Stimulated activated effector memory CD8-positive, alpha-beta T cell treated with anti-CD3 and anti-CD28 coated beads, Interleukin-12 subunit alpha, Interleukin-12 subunit beta, amount 100 ng/mL, for 72 hours (primary cell): ENCODE measurements around the gene AAK1.
A peak's percentile ranks its signal among the peaks of the same experiment; 100 is the strongest.
"Not testable (repeated sequence)": the region's sequence is repeated elsewhere in the genome, so short reads cannot be mapped to it uniquely, and the experiment has no call there.

Source experiments
- ATAC-seq: fragments of 150-1000 bp; cut with Tn5 transposase; 2 replicates; pipeline ENCODE4 v1.10.0; 2021
- DNase-seq, 2 donors: peaks; one replicate each; pipeline ENCODE4 v3.0.0; 2021 to 2022; ENCODE audit warnings: low spot score in 2 of 2
- H3K27ac Mint-ChIP-seq: one replicate; pipeline ENCODE4 v1.8.0; 2022; ENCODE audit warnings: mild to moderate bottlenecking, mixed read lengths
- H3K36me3 Mint-ChIP-seq: one replicate; pipeline ENCODE4 v1.8.0; 2022; ENCODE audit warnings: mild to moderate bottlenecking, mixed read lengths
- H3K4me1 Mint-ChIP-seq: one replicate; pipeline ENCODE4 v1.8.0; 2022; ENCODE audit warnings: mixed read lengths
- H3K4me3 Mint-ChIP-seq: one replicate; pipeline ENCODE4 v1.8.0; 2022; ENCODE audit warnings: mild to moderate bottlenecking, mixed read lengths
- H3K9me3 Mint-ChIP-seq: one replicate; pipeline ENCODE4 v1.8.0; 2022; ENCODE audit warnings: mixed read lengths

The AAK1 gene

GRCh38 chr2:69452687-69453086 lies 190.9 kb downstream of the AAK1 start:
- Mint-ChIP-seq H3K4me1 (peaks cover 12% of the 10 kb centered on the region), H3K9me3 (no peaks in the 10 kb centered on the region), H3K27ac (no peak overlapping the region), H3K4me3 (no peak overlapping the region), H3K36me3 (peaks cover 16% of the 10 kb centered on the region)
- ATAC-seq = no peak
- DNase-seq = no peak

- Mint-ChIP-seq H3K4me1 (peaks cover 6% of the 10 kb centered on the region), H3K9me3 (no peaks in the 10 kb centered on the region), H3K36me3 (peaks cover 6% of the 10 kb centered on the region), H3K4me3 (no peak overlapping the region), H3K27ac (no peak overlapping the region)
- ATAC-seq = no peak
- no peak for DNase-seq
These were observed 192.7 kb downstream of the AAK1 start for GRCh38 chr2:69450735-69451416.

DNA sequence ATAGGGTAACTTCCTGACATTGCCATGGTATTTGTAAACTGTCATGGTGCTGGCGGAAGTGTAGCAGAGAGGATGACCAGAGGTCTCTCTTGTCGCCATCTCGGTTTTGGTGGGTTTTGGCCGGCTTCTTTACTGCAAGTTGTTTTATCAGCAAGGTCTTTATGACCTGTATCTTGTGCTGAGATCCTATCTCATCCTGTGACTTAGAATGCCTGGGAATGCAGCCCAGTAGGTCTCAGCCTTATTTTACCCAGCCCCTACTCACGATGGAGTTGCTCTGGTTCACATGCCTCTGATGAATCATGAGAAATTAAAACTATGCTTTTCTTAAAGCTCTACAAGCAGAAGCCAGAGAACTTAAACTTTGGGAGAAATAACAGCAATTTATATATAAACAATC lies 193.6 kb downstream of the AAK1 start:
- H3K9me3 Mint-ChIP-seq = no peaks in the 10 kb centered on the region
- no peak overlapping the region for H3K27ac Mint-ChIP-seq
- H3K36me3 Mint-ChIP-seq = no peaks in the 10 kb centered on the region
- no peak overlapping the region for H3K4me3 Mint-ChIP-seq
- no peak for ATAC-seq
- H3K4me1 Mint-ChIP-seq = peaks cover 6% of the 10 kb centered on the region
- no peak for DNase-seq

GRCh38 chr2:69443673-69444072 lies 199.9 kb downstream of the AAK1 start:
- H3K27ac Mint-ChIP-seq, DNase-seq, H3K4me3 Mint-ChIP-seq, ATAC-seq, H3K4me1 Mint-ChIP-seq, H3K36me3 Mint-ChIP-seq, H3K9me3 Mint-ChIP-seq: not testable (repeated sequence)

- ATAC-seq, H3K27ac Mint-ChIP-seq, DNase-seq, H3K4me3 Mint-ChIP-seq, H3K9me3 Mint-ChIP-seq, H3K36me3 Mint-ChIP-seq: not testable (repeated sequence)
- peaks cover 17% of the 10 kb centered on the region for H3K4me1 Mint-ChIP-seq
These were observed 204.0 kb downstream of the AAK1 start for GRCh38 chr2:69439499-69439898.

GRCh38 chr2:69438580-69438979 lies 205.0 kb downstream of the AAK1 start:
- no peak for ATAC-seq
- no peak for DNase-seq
- H3K4me1 Mint-ChIP-seq = peaks cover 18% of the 10 kb centered on the region
- H3K9me3 Mint-ChIP-seq = no peaks in the 10 kb centered on the region
- H3K36me3 Mint-ChIP-seq = no peaks in the 10 kb centered on the region
- peak overlapping the region; percentile 82 for H3K4me3 Mint-ChIP-seq
- peak overlapping the region; percentile 98 for H3K27ac Mint-ChIP-seq

DNA sequence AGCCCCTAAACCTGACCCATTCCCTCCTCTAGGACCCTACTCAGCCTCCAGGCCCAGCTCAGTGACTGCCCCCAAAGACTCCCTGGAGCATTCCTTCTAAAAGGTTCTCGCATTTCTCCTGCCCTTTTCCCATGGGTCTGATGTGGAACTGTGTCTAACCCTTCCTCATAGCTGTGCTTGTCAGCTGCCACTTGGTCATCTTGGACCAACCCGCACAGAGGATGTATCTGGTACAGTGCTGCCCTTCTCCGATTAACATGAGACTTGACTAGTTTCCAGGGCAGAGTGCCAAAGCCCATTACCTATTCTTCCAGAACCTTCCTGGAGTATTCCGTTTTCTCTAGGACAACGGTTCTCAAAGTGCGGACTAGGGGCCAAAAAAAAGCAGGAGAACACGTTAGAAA lies 205.8 kb downstream of the AAK1 start:
- Mint-ChIP-seq H3K36me3 (no peaks in the 10 kb centered on the region), H3K4me1 (peaks cover 18% of the 10 kb centered on the region), H3K9me3 (no peaks in the 10 kb centered on the region), H3K27ac (peak overlapping the region; percentile 98), H3K4me3 (peak overlapping the region; percentile 82)
- ATAC-seq (no peak), DNase-seq (peak in 1 of 2 donors; percentile 6)

DNA sequence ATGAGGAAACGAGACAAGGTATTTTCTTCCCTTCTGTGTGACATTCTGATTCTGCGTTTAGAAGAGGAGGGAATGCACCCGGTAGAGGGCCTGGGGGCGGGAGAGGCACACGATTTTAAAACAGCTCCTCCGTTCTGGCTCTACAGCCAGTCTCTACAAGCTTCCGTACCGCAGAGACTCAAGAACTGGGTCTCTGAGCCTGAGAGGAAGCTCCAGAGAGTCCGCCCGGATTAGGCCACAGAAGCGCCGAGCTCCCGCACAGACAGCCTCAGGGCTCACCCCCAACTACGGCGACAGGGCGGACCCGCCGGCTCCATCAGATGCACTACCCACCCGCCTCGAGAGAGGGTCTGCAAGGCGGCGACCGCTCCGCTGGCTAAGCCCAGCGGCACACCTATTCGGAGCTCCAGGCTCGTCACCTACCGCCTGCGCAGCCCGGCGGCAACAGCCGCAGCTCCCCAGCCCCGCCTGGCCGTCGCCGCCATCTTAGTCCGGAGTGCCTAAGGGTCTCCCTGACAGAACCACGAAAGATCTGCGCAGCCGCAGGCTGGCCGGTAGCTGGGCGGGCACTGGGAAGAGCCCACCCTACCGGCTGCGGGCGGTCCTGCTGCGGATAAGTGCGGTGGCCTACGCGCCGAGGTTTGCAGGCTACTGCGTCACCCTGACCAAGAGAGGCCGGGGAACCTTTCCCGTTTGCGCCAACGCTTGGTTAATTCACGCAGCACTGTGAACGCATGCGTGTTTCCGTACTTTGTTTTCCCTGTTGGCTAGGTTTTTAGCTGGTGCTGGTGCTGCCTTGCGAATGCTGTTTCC lies 206.4 kb downstream of the AAK1 start, which contains the start of gene NFU1:
NFU1 (minus strand) TSS at position 498 of the 813 bp plus-strand sequence; CDS start at position 485, 13 bp downstream.
- ATAC-seq = peak; percentile 97
- peak within 1 kb of the TSS; percentile 98 for H3K27ac Mint-ChIP-seq

DNA sequence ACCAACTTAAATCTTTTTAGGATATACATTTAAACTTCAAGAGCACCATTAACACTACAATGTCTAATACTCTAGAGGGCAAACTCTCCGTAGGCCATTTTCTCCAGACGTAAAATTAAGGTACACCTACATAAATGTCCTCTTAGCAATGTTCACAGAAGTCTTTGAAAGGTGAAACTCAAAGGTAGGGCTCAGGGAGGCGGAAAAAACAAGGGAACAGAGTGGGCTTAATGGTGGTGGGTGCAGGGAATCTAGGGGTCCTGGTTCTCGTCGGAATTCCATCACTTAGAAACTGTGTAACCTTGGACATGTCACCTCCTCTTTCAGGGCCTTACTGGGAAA lies 207.0 kb downstream of the AAK1 start:
- Mint-ChIP-seq H3K9me3 (no peaks in the 10 kb centered on the region), H3K27ac (peak overlapping the region; percentile 98), H3K4me1 (peaks cover 18% of the 10 kb centered on the region), H3K4me3 (peak overlapping the region; percentile 82), H3K36me3 (no peaks in the 10 kb centered on the region)
- peak in 1 of 2 donors; percentile 55 for DNase-seq
- ATAC-seq = no peak

More for the DNA sequence above, 206.4 kb downstream of the AAK1 start, which contains the start of gene NFU1:
- peak; percentile 80 to 95 for DNase-seq
- Mint-ChIP-seq H3K36me3 (no peaks in the 10 kb centered on the region), H3K4me1 (peaks cover 18% of the 10 kb centered on the region), H3K4me3 (peak within 1 kb of the TSS; percentile 82), H3K9me3 (no peaks in the 10 kb centered on the region)

DNA sequence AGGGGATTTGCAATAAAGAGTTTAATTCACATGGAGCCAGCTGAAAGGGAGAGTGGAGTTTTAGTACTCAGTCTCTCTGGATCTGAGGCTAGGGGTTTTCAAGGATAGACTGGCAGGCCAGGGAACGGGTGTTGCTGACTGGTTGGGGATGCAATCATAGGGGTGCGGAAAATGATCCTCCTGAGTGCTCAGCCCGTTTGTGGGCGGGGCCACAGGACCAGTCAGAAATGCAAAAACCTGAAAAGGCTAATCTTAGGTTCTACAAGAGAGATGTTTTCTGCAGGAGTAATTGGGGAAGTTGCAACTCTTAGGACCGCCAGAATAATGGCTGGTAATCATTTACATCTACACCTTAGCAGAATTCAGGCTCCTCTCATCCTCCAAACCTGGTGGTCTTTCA lies 208.8 kb downstream of the AAK1 start:
- DNase-seq (no peak), ATAC-seq (no peak)
- H3K27ac Mint-ChIP-seq = no peak overlapping the region
- H3K4me3 Mint-ChIP-seq = no peak overlapping the region
- H3K4me1 Mint-ChIP-seq = peaks cover 18% of the 10 kb centered on the region
- H3K36me3 Mint-ChIP-seq = peaks cover 17% of the 10 kb centered on the region
- H3K9me3 Mint-ChIP-seq = no peaks in the 10 kb centered on the region

- H3K4me1 Mint-ChIP-seq = peaks cover 3% of the 10 kb centered on the region
- DNase-seq (no peak), ATAC-seq (no peak)
- no peak overlapping the region for H3K4me3 Mint-ChIP-seq
- no peaks in the 10 kb centered on the region for H3K9me3 Mint-ChIP-seq
- H3K36me3 Mint-ChIP-seq = peaks cover 53% of the 10 kb centered on the region
- H3K27ac Mint-ChIP-seq = no peak overlapping the region
These were observed 213.9 kb downstream of the AAK1 start for GRCh38 chr2:69429491-69430183.

- ATAC-seq (no peak), DNase-seq (no peak)
- Mint-ChIP-seq H3K9me3 (no peaks in the 10 kb centered on the region), H3K36me3 (peaks cover 57% of the 10 kb centered on the region), H3K4me3 (no peak overlapping the region), H3K27ac (no peak overlapping the region), H3K4me1 (no peaks in the 10 kb centered on the region)
These were observed 214.6 kb downstream of the AAK1 start for GRCh38 chr2:69428981-69429380.

DNA sequence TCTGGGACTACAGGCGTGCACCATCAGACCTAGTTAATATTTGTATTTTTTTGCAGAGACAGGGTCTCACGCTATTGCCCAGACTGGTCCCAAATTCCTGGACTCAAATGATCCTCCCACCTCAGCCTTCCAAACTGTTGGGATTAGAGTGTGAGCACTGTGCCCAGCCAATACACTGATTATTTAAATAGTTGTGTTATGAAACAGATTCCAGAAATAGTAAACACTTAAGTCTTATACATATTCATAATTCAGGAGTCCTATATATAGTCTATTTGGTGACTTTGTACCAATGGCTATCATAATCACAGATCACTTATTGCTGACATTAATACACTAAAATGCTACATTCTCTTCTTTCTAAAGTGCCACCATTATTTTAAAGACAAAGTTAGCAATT lies 219.1 kb downstream of the AAK1 start:
- H3K9me3 Mint-ChIP-seq = no peaks in the 10 kb centered on the region
- DNase-seq = no peak

GRCh38 chr2:69422198-69422597 lies 221.3 kb downstream of the AAK1 start:
- H3K9me3 Mint-ChIP-seq = no peaks in the 10 kb centered on the region

More for the DNA sequence above, 219.1 kb downstream of the AAK1 start:
- H3K36me3 Mint-ChIP-seq = peaks cover 76% of the 10 kb centered on the region
- no peaks in the 10 kb centered on the region for H3K4me1 Mint-ChIP-seq
- H3K4me3 Mint-ChIP-seq = no peak overlapping the region
- H3K27ac Mint-ChIP-seq = no peak overlapping the region
- ATAC-seq = no peak

DNA sequence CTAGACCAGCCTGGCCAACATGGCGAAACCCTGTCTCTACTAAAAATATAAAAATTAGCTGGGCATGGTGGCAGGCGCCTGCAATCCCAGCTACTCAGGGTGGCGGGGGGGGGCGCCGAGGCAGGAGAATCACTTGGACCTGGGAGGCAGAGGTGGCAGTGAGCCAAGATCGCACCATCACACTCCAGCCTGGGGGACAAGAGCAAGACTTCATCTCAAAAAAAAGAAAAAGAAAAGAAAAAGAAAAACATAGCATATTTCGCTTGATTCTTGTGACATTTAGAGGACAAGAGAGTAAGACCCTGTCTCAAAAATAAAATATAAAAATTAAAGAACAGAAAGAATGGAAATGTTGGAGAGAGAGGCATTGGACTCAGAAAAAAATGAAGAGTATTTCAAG lies 224.4 kb downstream of the AAK1 start:
- not testable (repeated sequence) for H3K4me1 Mint-ChIP-seq, ATAC-seq, H3K4me3 Mint-ChIP-seq, H3K27ac Mint-ChIP-seq, H3K9me3 Mint-ChIP-seq, DNase-seq
- H3K36me3 Mint-ChIP-seq = peaks cover 91% of the 10 kb centered on the region

More at GRCh38 chr2:69422198-69422597, 221.3 kb downstream of the AAK1 start:
- ATAC-seq = no peak
- Mint-ChIP-seq H3K4me3 (no peak overlapping the region), H3K27ac (no peak overlapping the region), H3K4me1 (no peaks in the 10 kb centered on the region), H3K36me3 (peaks cover 76% of the 10 kb centered on the region)
- DNase-seq = no peak
